BLaER1 (cell line): Measurements from ENCODE around the gene TBC1D22A.

Experiments used
- H3K27ac ChIP-seq: shearing (Covaris generic); formaldehyde crosslinking; 2 replicates; pipeline ENCODE4 v1.8.1; 2022
- H3K27me3 ChIP-seq: shearing (Covaris generic); formaldehyde crosslinking; 2 replicates; pipeline ENCODE4 v1.8.1; 2022
- H3K36me3 ChIP-seq: shearing (Covaris generic); formaldehyde crosslinking; 2 replicates; pipeline ENCODE4 v1.8.1; 2022
- H3K4me1 ChIP-seq: shearing (Covaris generic); formaldehyde crosslinking; 2 replicates; pipeline ENCODE4 v1.8.1; 2022
- H3K4me2 ChIP-seq: shearing (Covaris generic); formaldehyde crosslinking; 2 replicates; pipeline ENCODE4 v1.8.1; 2022
- H3K4me3 ChIP-seq: shearing (Covaris generic); formaldehyde crosslinking; 2 replicates; pipeline ENCODE4 v1.8.1; 2022
- H3K9ac ChIP-seq: shearing (Covaris generic); formaldehyde crosslinking; 2 replicates; pipeline ENCODE4 v1.8.1; 2022
- H3K9me3 ChIP-seq: shearing (Covaris generic); formaldehyde crosslinking; 2 replicates; pipeline ENCODE4 v1.8.1; 2022
- H4K20me1 ChIP-seq: shearing (Covaris generic); formaldehyde crosslinking; 2 replicates; pipeline ENCODE4 v1.8.1; 2022
- Cebpa-rat ChIP-seq: shearing (Covaris generic); IDR thresholded peaks from 2 replicates; pipeline ENCODE4 v1.8.1; 2022

Gene TBC1D22A

GRCh38 chr22:46851311-46851710 lies 88.9 kb downstream of the TBC1D22A start:
- Histone ChIP-seq H3K4me2 (no peak overlapping the region), H3K27ac (0 out of 2 replicates have a peak overlapping the region, but pooled peaks have one; percentile 18), H4K20me1 (peaks cover 99% of the 10 kb centered on the region), H3K4me3 (no peak overlapping the region), H3K36me3 (peaks cover 98% of the 10 kb centered on the region), H3K9ac (no peak overlapping the region), H3K4me1 (no peaks in the 10 kb centered on the region), H3K27me3 (no peaks in the 10 kb centered on the region), H3K9me3 (no peaks in the 10 kb centered on the region)
- TF ChIP-seq Cebpa-rat: no peak

- Histone ChIP-seq H3K4me2 (no peak overlapping the region), H3K36me3 (peaks cover 97% of the 10 kb centered on the region), H3K27me3 (no peaks in the 10 kb centered on the region), H4K20me1 (peaks cover 100% of the 10 kb centered on the region), H3K9me3 (no peaks in the 10 kb centered on the region), H3K27ac (no peak overlapping the region), H3K4me1 (no peaks in the 10 kb centered on the region), H3K4me3 (no peak overlapping the region), H3K9ac (no peak overlapping the region)
- TF ChIP-seq Cebpa-rat: no peak
Observed at GRCh38 chr22:46851941-46852340, 89.5 kb downstream of the TBC1D22A start.

GRCh38 chr22:46852771-46853170 lies 90.3 kb downstream of the TBC1D22A start:
- Histone ChIP-seq H3K36me3 (peaks cover 96% of the 10 kb centered on the region), H3K4me2 (no peak overlapping the region), H4K20me1 (peaks cover 100% of the 10 kb centered on the region), H3K4me3 (no peak overlapping the region), H3K27me3 (no peaks in the 10 kb centered on the region), H3K9me3 (peaks cover 4% of the 10 kb centered on the region), H3K4me1 (no peaks in the 10 kb centered on the region), H3K27ac (no peak overlapping the region), H3K9ac (no peak overlapping the region)
- no peak for TF ChIP-seq Cebpa-rat

- no peaks in the 10 kb centered on the region for H3K4me1 ChIP-seq
- no peak overlapping the region for H3K4me3 ChIP-seq
- H3K9ac ChIP-seq: no peak overlapping the region
- H3K27ac ChIP-seq: no peak overlapping the region
- peaks cover 8% of the 10 kb centered on the region for H3K9me3 ChIP-seq
- no peak overlapping the region for H3K4me2 ChIP-seq
- TF ChIP-seq Cebpa-rat: no peak
- H3K27me3 ChIP-seq: no peaks in the 10 kb centered on the region
- H3K36me3 ChIP-seq: peaks cover 96% of the 10 kb centered on the region
- H4K20me1 ChIP-seq: peaks cover 100% of the 10 kb centered on the region
Observed at GRCh38 chr22:46853191-46853590, 90.7 kb downstream of the TBC1D22A start.

GRCh38 chr22:46854125-46854870 lies 91.8 kb downstream of the TBC1D22A start:
- Histone ChIP-seq H3K4me2 (no peak overlapping the region), H3K27me3 (no peaks in the 10 kb centered on the region), H3K27ac (no peak overlapping the region)

GRCh38 chr22:46855681-46856080 lies 93.2 kb downstream of the TBC1D22A start:
- H4K20me1 ChIP-seq: peaks cover 81% of the 10 kb centered on the region
- peaks cover 15% of the 10 kb centered on the region for H3K9me3 ChIP-seq
- H3K4me1 ChIP-seq: no peaks in the 10 kb centered on the region
- peaks cover 77% of the 10 kb centered on the region for H3K36me3 ChIP-seq
- TF ChIP-seq Cebpa-rat: no peak
- H3K27me3 ChIP-seq: no peaks in the 10 kb centered on the region
- H3K9ac ChIP-seq: no peak overlapping the region
- H3K4me2 ChIP-seq: no peak overlapping the region
- no peak overlapping the region for H3K4me3 ChIP-seq
- H3K27ac ChIP-seq: no peak overlapping the region

More at GRCh38 chr22:46854125-46854870, 91.8 kb downstream of the TBC1D22A start:
- Histone ChIP-seq H3K4me3 (no peak overlapping the region), H3K4me1 (no peaks in the 10 kb centered on the region), H3K36me3 (peaks cover 90% of the 10 kb centered on the region), H3K9ac (no peak overlapping the region), H3K9me3 (peaks cover 15% of the 10 kb centered on the region), H4K20me1 (peaks cover 91% of the 10 kb centered on the region)
- no peak for TF ChIP-seq Cebpa-rat

- Histone ChIP-seq H3K27ac (no peak overlapping the region), H4K20me1 (peaks cover 81% of the 10 kb centered on the region), H3K4me1 (no peaks in the 10 kb centered on the region), H3K27me3 (no peaks in the 10 kb centered on the region), H3K4me3 (no peak overlapping the region), H3K36me3 (peaks cover 67% of the 10 kb centered on the region), H3K4me2 (no peak overlapping the region), H3K9me3 (peaks cover 15% of the 10 kb centered on the region), H3K9ac (no peak overlapping the region)
- TF ChIP-seq Cebpa-rat: no peak
Observed at GRCh38 chr22:46856661-46857060, 94.2 kb downstream of the TBC1D22A start.

GRCh38 chr22:46857142-46857884 lies 94.9 kb downstream of the TBC1D22A start:
- Histone ChIP-seq H4K20me1 (peaks cover 81% of the 10 kb centered on the region), H3K9me3 (peaks cover 15% of the 10 kb centered on the region), H3K9ac (no peak overlapping the region), H3K27ac (no peak overlapping the region), H3K27me3 (no peaks in the 10 kb centered on the region), H3K4me3 (no peak overlapping the region), H3K36me3 (peaks cover 67% of the 10 kb centered on the region), H3K4me2 (no peak overlapping the region), H3K4me1 (no peaks in the 10 kb centered on the region)
- no peak for TF ChIP-seq Cebpa-rat

- no peak for TF ChIP-seq Cebpa-rat
- Histone ChIP-seq H3K4me1 (no peaks in the 10 kb centered on the region), H3K36me3 (peaks cover 63% of the 10 kb centered on the region), H3K27ac (no peak overlapping the region), H3K4me3 (no peak overlapping the region), H4K20me1 (peaks cover 81% of the 10 kb centered on the region), H3K4me2 (no peak overlapping the region), H3K27me3 (no peaks in the 10 kb centered on the region), H3K9ac (no peak overlapping the region), H3K9me3 (peaks cover 15% of the 10 kb centered on the region)
Observed at GRCh38 chr22:46857885-46858143, 95.4 kb downstream of the TBC1D22A start.

GRCh38 chr22:46858181-46858771 lies 95.8 kb downstream of the TBC1D22A start:
- Histone ChIP-seq H3K27me3 (no peaks in the 10 kb centered on the region), H3K4me1 (no peaks in the 10 kb centered on the region), H3K4me2 (no peak overlapping the region), H3K9me3 (peaks cover 15% of the 10 kb centered on the region), H3K9ac (no peak overlapping the region), H3K27ac (no peak overlapping the region), H3K36me3 (peaks cover 63% of the 10 kb centered on the region), H3K4me3 (no peak overlapping the region), H4K20me1 (peaks cover 81% of the 10 kb centered on the region)
- no peak for TF ChIP-seq Cebpa-rat
